SK-N-MC (cell line): Measurements from ENCODE around the gene SMG7.

Experiments used
- EZH2 ChIP-seq: fragments of 200-600 bp; sonication (generic); IDR thresholded peaks from one replicate; pipeline ENCODE4 v1.6.1; 2017; ENCODE audit warnings: antibody characterized with exemption
- FOXP2 ChIP-seq: optimal IDR thresholded peaks from 2 replicates; pipeline ENCODE3; 2011; ENCODE audit warnings: mild to moderate bottlenecking, moderate library complexity; ENCODE audit not compliant: insufficient read depth; ENCODE audit errors: extremely low read length, control extremely low read depth
- POLR2AphosphoS5 ChIP-seq: IDR thresholded peaks from 2 replicates; pipeline ENCODE4 v1.6.1; 2012; ENCODE audit warnings: mild to moderate bottlenecking, low read depth, low read length, borderline replicate concordance

- TF ChIP-seq EZH2 (no peak), POLR2AphosphoS5 (no peak), FOXP2 (no peak)
Measured at GRCh38 chr1:183438060-183438459, 34.2 kb upstream of the SMG7 start.
